ENCODE results near the gene ZNF778.

Gene ZNF778

GRCh38 chr16:89217388-89218191 lies at the start of gene ZNF778:
ZNF778 (plus strand) TSS chr16:89217703; CDS start chr16:89221128, 3,425 bp downstream.
- peak; percentile 61 to 71 for DNase-seq (ENCODE audit: low read depth in 2 of 2)

GRCh38 chr16:89168381-89169189 lies 48.9 kb upstream of the ZNF778 start:
- no peak for DNase-seq (ENCODE audit: low read depth in 2 of 2)

- DNase-seq (ENCODE audit: low read depth in 2 of 2) = no peak
Observed at GRCh38 chr16:89169778-89170177, 47.7 kb upstream of the ZNF778 start.

- DNase-seq (ENCODE audit: low read depth in 2 of 2) = no peak
Observed at GRCh38 chr16:89170346-89171215, 46.9 kb upstream of the ZNF778 start.

- DNase-seq (ENCODE audit: low read depth in 2 of 2) = peak; percentile 94 to 96
Observed at GRCh38 chr16:89171216-89172170, 46.0 kb upstream of the ZNF778 start, which contains the start of gene CDH15. CDH15 (plus strand) TSS chr16:89171748; CDS start chr16:89171832, 84 bp downstream.

GRCh38 chr16:89172171-89172527 lies 45.4 kb upstream of the ZNF778 start:
- DNase-seq (ENCODE audit: low read depth in 2 of 2) = no peak

- DNase-seq (ENCODE audit: low read depth in 2 of 2) = no peak
Observed at GRCh38 chr16:89172528-89173173, 44.9 kb upstream of the ZNF778 start.

- DNase-seq (ENCODE audit: low read depth in 2 of 2) = no peak
Observed at GRCh38 chr16:89173174-89173921, 44.2 kb upstream of the ZNF778 start.

GRCh38 chr16:89174055-89174827 lies 43.3 kb upstream of the ZNF778 start:
- DNase-seq (ENCODE audit: low read depth in 2 of 2) = no peak

GRCh38 chr16:89174877-89175276 lies 42.6 kb upstream of the ZNF778 start:
- no peak for DNase-seq (ENCODE audit: low read depth in 2 of 2)

- DNase-seq (ENCODE audit: low read depth in 2 of 2) = no peak
Observed at GRCh38 chr16:89175280-89176146, 42.0 kb upstream of the ZNF778 start.

GRCh38 chr16:89176147-89176690 lies 41.3 kb upstream of the ZNF778 start:
- no peak for DNase-seq (ENCODE audit: low read depth in 2 of 2)

GRCh38 chr16:89176717-89177116 lies 40.8 kb upstream of the ZNF778 start:
- DNase-seq (ENCODE audit: low read depth in 2 of 2) = no peak

- no peak for DNase-seq (ENCODE audit: low read depth in 2 of 2)
Observed at GRCh38 chr16:89177501-89177900, 40.0 kb upstream of the ZNF778 start.

- no peak for DNase-seq (ENCODE audit: low read depth in 2 of 2)
Observed at GRCh38 chr16:89178453-89179147, 38.9 kb upstream of the ZNF778 start.

GRCh38 chr16:89179148-89179484 lies 38.4 kb upstream of the ZNF778 start:
- DNase-seq (ENCODE audit: low read depth in 2 of 2) = no peak
